Upper lobe of left lung (tissue), 4 donors: ENCODE measurements around the gene PRKD1.

Experiments
- CTCF ChIP-seq, 6 experiments: fragments of 450-650 bp in 4 of 6; fragments of 200-600 bp in 2 of 6; sonication (generic) in 2 of 6; IDR thresholded peaks; one replicate each; pipeline ENCODE4 v1.5.1; 2016 to 2019; ENCODE audit warnings: antibody characterized with exemption in 6 of 6
- EP300 ChIP-seq, 4 donors: sonication (generic); formaldehyde crosslinking; IDR thresholded peaks; one replicate each; pipeline ENCODE4 v1.5.1; 2017; ENCODE audit warnings: antibody characterized with exemption in 4 of 4, control low read depth in 2 of 4
- POLR2A ChIP-seq, 4 donors: fragments of 450-650 bp; IDR thresholded peaks; one replicate each; pipeline ENCODE4 v1.5.1; 2016 to 2017; ENCODE audit warnings: antibody characterized with exemption in 4 of 4, mild to moderate bottlenecking in 2 of 4
- POLR2AphosphoS5 ChIP-seq, 2 donors: sonication (generic); formaldehyde crosslinking; IDR thresholded peaks; one replicate each; pipeline ENCODE4 v1.5.1; 2017; ENCODE audit warnings: antibody characterized with exemption in 2 of 2

GRCh38 chr14:29900609-29901350, 26.9 kb downstream of the PRKD1 start:
- TF ChIP-seq POLR2AphosphoS5 (IDR thresholded peaks at IDR 0.05) (no peak), CTCF (IDR thresholded peaks at IDR 0.05) (no peak), EP300 (IDR thresholded peaks at IDR 0.05) (no peak), POLR2A (IDR thresholded peaks at IDR 0.05) (no peak)
